PC-3 (cell line): ENCODE measurements around the gene EPB41.

ENCODE experiments used
- EZH2 ChIP-seq: fragments of 300-600 bp; sonication (generic); IDR thresholded peaks from one replicate; pipeline ENCODE4 v1.6.1; 2017; ENCODE audit warnings: antibody characterized with exemption, mild to moderate bottlenecking, low read length; ENCODE audit not compliant: unreplicated experiment
- EZH2phosphoT487 ChIP-seq: fragments of 300-600 bp; sonication (generic); IDR thresholded peaks from 2 replicates; pipeline ENCODE4 v1.6.1; 2018; ENCODE audit warnings: mild to moderate bottlenecking, antibody characterized with exemption, low read length, borderline replicate concordance
- TF ChIP-seq, protein P1 (sequence below): fragments of 300-600 bp; sonication (generic); conservative IDR thresholded peaks from 2 replicates; pipeline ENCODE4 v1.5.1; 2017; ENCODE audit warnings: antibody characterized with exemption, low read depth, mild to moderate bottlenecking, low read length

GRCh38 chr1:29152046-29152805 is 237.9 kb downstream of the EPB41 start:
- TF ChIP-seq, protein P1, sequence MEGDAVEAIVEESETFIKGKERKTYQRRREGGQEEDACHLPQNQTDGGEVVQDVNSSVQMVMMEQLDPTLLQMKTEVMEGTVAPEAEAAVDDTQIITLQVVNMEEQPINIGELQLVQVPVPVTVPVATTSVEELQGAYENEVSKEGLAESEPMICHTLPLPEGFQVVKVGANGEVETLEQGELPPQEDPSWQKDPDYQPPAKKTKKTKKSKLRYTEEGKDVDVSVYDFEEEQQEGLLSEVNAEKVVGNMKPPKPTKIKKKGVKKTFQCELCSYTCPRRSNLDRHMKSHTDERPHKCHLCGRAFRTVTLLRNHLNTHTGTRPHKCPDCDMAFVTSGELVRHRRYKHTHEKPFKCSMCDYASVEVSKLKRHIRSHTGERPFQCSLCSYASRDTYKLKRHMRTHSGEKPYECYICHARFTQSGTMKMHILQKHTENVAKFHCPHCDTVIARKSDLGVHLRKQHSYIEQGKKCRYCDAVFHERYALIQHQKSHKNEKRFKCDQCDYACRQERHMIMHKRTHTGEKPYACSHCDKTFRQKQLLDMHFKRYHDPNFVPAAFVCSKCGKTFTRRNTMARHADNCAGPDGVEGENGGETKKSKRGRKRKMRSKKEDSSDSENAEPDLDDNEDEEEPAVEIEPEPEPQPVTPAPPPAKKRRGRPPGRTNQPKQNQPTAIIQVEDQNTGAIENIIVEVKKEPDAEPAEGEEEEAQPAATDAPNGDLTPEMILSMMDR: no peak
- TF ChIP-seq EZH2phosphoT487 (no peak), EZH2 (no peak)
